OCI-M2 (cell line): ENCODE results near the gene KCTD12.
"Not testable (repeated sequence)": the region's sequence is repeated elsewhere in the genome, so short reads cannot be mapped to it uniquely, and the experiment has no call there.

Source experiments
- DNase-seq: peaks from one replicate; lab custom pipeline; 2025; ENCODE audit not compliant: unreplicated experiment; lab: John Stamatoyannopoulos, UW

The KCTD12 gene

DNA sequence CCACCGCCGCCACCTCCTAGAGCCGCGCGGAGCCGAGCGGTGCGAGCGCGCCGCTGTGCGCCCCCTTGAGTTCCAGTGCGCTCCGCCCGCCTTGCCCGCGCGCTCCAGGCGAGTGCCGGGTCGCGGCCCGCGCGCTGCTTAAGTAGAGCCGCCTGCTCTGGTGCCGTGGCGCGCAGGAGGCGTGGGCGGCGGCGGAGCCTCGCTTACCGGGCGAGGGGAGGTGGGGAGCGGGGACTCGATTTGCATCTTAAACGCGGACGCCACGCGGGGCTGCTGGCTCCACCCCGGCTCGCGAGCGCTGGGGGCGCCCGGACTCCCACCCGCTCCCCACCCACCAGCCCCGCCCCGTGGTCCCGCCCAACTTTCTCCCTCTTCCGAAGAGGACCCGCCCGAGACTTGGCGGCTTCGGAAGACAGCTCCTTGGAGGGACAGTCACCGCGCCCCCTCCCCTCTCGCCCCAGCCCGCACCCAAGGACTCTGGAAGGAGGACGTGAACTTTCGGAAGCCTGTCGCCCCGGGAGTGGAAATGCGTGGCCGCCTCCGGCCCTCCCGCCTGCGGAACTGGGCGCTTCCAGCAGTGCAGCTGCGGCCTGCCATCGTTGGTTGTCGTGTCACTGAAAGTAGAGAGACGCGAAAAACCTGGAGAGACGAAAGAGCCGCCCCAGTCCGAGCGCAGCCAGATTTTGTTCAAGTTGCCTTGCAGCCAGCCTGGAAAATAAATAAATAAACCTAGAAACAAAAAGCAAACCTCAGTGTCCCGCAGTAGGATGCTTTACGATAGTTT lies at the start of gene KCTD12:
TSS of gene KCTD12 (minus strand) at position 114 of the 784 bp plus-strand sequence. CDS start 257 bp downstream, outside the sequence.
- no peak for DNase-seq

DNA sequence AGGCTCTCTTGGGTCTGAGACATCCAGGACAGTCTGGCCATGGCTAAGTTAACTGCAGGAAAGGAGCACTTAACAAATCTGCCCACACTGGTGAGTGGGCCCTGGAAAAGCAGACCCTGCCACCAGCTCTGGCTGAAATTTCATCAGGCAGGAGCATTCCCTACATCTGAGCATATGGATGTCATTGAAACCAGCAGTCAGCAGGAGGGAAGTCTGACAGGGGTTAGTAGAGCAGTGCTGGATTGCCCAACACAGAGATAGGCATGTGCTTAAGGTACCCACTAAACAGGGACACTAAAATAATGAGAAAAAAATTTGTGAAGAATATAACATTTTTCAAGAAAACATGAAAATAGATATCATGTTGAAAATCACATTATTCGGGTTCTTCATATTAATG lies 48.5 kb upstream of the KCTD12 start:
- no peak for DNase-seq

DNA sequence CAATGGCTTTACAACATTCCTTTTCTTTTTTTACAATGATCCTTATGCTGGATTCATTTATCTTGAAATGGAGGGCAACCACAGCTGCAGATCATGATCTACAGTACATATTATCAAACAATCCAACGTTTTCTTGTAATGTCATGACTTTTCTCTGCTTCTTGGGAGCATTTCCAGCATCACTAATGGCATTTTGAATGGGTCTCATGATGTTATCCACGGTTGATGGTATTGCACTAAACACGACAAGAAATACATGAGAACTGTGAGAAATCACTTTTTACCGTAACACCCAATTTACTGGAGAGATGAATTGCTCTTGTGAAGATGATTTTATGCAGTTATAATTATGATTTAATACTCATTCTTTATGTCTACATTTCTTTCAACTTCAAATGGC lies 45.9 kb upstream of the KCTD12 start:
- DNase-seq: no peak

DNA sequence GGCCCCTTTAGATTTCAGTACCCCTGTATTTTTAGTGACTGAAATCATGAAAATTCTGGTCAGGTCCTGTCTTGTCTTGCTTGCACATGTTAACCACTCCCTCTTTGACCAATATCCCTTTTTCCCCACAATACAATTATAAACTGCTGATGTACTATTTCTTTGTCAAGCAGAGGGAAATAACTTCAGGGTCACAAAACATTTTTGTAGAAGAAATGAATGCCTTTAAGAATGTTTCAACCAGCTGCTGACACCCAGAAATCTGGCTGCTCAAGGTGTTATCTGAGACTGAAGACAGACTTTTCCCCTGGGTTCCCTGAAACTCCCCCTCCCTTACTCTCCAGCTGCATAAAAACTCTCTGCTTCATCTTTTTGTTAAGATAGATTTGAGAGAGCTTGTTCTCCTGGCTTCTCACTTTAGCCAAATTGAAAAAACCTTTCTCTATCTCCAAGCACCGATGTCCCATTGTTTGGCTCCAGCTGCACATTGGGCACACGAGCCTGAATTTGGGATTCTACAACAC lies 43.7 kb upstream of the KCTD12 start:
- no peak for DNase-seq

DNA sequence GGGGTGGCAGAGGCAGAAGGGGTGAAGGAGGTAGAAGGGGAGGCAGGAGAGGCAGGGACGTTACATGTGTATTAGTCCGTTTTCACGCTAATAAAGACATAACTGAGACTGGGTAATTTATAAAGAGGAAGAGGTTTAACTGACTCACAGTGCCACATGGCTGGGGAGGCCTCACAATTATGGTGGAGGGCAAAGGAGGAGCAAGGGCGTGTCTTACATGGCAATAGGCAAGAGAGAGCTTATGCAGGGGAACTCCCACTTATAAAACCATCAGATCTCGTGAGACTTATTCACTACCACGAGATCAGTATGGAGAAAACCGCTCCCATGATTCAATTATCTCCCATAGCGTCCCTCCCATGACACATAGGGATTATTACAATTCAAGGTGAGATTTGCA lies 43.1 kb upstream of the KCTD12 start:
- no peak for DNase-seq

DNA sequence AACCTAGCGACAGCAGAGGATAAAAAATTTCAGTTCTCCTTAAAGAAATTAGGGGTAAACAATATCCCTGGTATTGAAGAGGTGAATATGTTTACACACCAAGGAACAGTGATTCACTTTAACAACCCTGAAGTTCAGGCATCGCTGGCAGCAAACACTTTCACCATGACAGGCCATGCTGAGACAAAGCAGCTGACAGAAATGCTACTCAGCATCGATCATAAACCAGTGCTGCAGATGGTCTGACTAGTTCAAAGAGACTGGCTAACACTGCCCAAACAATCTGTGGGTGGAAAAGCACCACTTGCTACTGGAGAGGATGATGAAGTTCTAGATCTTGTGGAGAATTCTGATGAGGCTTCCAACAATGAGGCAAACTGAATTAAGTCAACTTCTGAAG lies 42.3 kb upstream of the KCTD12 start:
- DNase-seq: no peak

DNA sequence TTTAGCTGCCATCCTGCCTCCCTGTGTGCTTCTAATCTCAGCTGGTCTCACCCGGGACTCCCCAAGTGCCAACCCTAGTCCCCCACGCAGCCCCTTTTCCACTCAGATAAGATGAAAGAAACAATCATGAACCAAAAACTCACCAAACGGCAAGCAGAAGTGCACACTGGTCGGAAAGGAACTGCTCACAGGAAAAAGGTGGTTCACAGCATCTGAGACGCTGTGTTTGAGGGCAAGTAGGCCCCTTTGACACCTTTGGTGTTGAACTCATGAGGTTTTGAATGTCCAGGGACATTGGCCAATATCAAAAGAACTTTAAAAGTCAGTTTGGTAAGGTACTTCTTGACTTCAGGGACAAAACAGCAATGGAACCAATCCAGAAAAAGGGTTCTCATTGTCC lies 41.8 kb upstream of the KCTD12 start:
- DNase-seq: no peak

DNA sequence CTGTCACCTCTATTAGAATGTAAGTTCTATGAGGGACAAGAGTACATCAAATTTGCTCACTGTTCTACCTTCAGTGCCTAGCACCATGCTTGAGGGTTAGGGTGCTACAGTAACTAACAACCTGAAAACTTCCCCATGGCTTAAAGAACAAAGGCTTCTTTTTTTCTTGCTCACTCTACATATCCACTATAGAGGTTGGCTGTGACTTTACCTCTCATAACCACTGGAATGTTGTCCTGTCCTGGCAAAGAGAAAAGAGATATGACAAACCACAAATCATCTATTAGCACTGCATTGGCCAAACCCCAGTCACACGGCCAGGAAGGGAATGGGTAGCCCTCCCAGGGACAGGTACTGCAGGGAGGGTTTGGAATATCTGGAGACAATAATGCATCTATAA lies 38.9 kb upstream of the KCTD12 start:
- no peak for DNase-seq

DNA sequence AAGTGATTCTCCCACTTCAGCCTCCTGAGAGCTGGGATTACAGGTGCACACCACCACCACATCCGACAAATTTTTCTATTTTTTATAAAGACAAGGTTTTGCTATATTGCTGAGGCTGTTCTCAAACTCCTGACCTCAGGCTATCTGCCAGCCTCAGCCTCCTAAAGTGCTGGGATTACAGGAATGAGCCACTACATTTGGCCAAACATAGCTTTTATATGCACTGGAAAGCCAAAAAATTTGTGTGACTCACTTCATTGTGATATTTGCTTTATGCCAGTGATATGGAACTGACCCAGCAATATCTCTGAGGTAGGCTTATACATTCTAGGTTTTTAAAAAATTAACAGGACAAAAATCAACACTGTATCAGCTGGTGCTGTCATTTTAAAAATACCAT lies 35.3 kb upstream of the KCTD12 start:
- DNase-seq: no peak

DNA sequence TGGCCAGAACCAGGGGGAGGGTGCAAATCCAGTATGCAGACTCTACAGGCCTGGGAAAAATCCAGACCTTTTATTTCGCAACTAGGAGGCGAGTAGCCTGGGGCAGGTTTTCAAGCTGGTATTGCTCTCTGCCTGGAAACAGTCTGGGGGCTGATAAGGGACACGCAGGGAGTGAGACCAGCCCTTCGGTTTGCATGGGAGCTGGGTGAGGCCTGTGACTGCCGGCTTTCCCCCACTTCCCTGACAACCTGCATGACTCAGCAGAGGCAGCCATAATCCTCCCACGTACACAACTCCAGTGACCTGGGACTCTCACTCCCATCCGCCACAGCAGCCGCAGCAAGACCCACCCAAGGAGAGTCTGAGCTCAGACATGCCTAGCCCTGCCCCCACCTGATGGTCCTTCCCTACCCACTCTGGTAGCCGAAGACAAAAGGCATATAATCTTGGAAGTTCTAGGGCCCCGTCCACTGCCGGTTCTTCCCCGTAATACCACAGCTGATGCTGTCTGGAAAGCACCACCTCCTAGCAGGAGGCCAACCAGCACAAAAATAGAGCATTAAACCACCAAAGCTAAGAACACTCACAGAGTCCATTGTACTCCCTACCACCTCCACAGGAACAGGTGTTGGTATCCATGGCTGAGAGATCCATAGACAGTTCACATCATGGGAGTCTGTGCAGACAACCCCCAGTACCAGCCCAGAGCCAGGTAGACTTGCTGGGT lies 31.7 kb upstream of the KCTD12 start:
- DNase-seq: not testable (repeated sequence)

DNA sequence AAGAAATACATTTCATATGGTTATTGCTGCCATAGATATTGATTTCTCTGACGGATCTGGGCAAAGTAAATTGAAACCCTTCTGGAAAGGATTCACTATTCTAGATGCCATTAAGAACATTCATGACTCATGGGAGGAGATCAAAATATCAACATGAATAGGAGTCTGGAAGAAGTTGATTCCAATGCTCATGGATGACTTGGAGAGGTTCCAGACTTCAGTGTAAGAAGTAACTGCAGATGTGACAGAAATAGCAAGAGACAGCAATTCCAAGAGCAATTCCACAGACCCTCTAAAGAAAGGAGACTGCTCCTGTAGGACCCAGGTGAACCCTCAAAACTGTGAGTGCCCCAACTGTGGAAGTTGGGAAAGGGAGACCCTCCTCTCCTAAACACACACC lies 30.9 kb upstream of the KCTD12 start:
- DNase-seq: no peak

DNA sequence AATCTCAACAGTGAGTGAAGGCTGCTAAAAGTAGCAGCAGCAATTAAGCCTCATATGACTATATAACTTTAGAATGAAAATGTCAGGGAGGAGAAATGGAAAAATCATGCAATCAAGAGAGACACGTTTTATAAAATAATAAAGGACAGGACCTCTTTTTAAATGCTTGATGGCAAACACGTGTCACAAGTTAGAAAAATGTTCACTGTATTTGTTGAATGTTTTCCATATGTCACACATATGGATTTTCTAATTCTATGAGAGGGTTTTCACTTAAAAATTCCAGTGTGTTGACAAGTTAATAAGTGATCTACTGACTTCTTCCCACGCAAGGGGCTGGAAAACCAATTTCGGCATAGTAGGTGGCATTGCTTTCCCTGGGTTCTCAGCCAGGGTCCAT lies 27.7 kb upstream of the KCTD12 start:
- no peak for DNase-seq

DNA sequence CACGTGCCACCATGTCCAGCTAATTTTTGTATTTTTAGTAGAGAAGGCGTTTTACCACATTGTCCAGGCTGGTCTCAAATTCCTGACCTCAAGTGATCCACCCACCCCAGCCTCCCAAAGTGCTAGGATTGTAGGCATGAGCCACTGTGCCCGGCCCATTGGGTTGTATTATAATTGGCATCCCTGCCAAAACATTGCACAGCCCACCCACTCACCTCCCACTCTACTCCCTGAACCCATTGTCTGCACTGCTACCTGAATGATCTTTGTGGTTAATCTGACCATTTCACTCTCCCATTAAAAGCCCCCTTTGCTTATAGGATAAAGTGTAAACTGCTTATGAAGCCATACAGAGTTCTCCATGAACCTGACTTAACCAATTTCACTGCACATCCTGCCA lies 26.3 kb upstream of the KCTD12 start:
- no peak for DNase-seq

DNA sequence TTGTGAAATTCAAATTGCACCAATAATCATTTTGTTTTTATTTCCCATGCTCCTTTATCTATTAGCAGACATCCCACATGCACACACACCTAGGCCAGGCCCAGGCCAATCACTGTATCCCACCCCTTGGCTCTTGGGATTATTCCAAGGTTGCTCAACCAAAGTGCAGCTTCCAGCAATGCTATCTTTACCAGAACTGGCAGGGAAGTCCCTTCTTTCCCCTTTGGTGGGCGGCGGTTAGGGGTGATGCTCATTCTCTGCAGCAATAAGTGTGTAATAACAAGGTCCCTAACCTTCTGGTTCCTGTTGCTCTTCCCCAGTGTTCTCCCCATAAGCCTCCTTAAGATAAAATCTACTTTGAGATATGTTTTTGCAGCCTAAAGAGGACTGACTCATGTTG lies 18.3 kb upstream of the KCTD12 start:
- no peak for DNase-seq

DNA sequence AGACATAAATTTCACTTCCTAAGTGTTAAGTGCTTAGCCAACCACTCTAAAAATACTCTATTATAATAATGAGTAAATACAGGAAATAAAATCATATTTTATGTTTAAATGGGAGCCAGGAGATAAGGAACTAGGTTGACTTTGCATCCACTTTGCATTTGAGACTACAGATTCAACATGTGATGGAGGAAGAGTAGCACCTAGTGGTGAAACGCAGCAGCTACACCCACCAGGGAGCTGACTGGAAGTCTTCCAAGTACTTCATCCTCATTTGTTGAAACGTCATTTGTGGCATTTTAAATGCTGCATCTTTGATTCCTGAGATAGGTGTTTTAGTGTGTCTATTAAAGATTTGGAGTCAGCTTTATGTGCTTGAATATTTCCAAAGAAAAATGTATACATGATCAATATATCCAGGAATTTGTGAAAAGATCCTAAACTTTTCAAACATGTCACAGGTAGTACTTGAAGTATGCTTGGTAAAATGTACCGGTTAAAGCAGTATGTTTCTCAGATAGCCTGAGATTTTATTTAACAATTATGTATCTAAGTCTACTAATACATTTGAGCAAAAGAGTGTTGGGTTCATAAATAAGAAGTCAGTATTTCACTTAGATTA lies 17.4 kb upstream of the KCTD12 start:
- peak; percentile 12 for DNase-seq

DNA sequence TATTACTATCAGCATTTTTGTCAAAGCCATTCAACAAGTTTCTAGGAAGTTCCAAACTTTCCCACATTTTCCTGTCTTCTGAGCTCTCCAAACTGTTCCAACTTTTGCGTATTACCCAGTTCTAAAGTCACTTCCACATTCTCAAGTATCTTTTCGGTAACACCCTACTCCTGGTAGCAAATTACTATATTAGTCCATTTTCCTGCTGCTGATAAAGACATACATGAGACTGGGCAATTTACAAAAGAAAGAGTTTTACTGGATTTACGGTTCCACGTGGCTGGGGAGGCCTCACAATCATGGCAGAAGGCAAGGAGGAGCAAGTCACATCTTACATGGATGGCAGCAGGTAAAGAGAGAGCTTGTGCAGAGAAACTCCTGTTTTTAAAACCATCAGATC lies 12.9 kb upstream of the KCTD12 start:
- DNase-seq: not testable (repeated sequence)

DNA sequence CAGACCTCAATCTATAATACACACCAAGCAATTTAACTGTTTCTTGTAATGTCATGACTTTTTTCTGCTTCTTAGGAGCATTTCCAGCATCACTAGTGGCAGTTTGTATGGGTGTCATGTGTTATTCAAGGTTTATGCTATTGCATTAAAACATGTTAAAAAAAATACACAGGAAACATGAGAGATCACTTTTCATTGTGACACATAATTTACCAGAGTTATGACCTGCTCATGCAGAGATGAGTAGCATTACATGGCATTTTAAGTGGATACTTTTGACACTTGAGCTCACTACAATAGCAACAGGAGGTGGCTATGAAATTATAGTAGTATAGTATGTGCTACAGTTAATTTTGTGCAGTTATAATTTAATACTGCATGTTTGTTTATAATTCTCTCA lies 11.0 kb upstream of the KCTD12 start:
- not testable (repeated sequence) for DNase-seq

DNA sequence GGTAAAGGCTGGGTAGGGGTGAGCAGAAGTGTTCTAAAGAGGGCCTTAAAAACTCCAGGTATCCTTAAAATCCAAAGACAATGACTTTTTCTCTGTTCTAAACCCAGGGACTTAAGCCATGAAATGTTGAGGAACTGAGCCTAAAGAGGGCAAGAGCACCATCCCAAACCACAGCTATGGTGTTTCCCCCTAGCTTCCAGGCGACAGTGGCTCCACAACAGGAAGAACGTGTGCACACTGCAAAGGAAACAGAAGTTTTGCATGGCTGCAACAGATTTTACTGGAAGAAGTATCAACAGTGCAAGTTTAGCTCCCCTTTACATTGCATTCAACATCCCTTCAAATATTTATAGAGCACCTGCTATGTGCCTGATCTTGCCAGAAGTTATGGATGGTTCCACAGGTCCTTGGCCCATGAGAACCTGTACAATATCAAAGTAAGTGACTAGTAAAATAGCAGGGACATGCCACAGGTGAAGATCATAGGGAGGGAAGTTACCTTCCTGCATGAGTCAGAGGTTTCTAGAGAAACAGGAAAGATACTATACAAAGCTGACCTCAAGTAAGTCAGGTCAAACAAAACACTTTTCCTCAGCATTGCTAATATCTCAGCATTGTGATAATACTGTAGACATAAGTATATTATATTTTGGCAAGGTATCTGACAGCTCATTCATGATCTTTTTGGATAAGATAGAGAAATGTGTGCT lies 8.4 kb upstream of the KCTD12 start:
- DNase-seq: no peak

DNA sequence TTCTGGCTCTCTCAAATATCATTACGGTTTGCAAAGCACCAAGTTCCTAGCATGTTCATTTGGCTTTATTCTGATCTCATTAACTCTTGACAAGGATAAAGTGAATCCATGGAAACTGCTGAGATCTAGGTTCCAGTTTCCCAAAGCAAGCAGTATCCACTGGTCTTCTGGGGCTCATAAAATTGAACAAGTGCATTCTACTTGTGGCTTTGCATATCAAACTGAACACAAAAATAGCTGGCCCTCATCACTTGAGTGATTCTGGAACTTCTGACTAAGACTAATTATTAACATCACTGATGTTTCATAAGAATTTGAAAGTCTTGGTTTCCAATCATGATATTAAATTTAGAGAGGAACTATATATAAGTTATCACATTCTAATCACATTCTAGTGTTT lies 6.3 kb upstream of the KCTD12 start:
- no peak for DNase-seq

DNA sequence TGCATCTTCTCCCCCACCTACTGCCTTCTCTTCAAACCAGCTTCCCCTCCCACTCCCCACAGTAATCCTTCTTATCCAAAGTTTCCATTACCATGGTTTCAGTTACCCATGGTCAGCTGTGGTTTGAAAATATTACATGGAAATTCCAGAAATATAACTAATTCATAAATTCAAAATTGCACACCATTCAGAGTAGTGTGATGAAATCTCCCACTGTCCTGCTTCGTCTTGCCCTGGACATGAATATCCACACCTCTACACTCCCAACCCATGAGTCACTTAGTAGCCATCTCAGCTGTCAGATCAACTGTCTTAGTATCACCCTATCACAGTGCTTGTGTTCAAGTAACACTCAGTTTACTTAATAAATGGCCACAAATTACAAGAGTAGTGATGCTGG lies 3.8 kb upstream of the KCTD12 start:
- DNase-seq: no peak

DNA sequence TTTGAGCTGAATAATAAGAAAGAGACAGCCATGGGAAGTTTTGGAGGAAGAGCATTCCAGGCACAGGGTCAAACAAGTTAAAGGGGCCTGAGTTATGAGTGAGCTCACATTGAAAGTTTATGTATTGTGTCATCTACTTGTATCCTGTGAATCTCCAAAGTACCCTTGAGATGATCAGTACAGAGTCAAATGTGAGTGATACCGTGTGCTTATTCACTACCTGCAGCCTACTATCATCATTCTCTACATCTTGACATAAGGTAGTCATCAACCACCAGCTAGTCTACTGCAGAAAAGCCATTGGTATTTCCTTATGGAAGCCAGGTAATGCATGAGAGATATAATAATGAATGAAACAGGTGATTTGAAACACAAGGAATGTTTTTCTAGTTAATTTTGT lies 3.0 kb upstream of the KCTD12 start:
- no peak for DNase-seq
